ENCODE measurements around the gene TAOK1.

TAOK1 gene

DNA sequence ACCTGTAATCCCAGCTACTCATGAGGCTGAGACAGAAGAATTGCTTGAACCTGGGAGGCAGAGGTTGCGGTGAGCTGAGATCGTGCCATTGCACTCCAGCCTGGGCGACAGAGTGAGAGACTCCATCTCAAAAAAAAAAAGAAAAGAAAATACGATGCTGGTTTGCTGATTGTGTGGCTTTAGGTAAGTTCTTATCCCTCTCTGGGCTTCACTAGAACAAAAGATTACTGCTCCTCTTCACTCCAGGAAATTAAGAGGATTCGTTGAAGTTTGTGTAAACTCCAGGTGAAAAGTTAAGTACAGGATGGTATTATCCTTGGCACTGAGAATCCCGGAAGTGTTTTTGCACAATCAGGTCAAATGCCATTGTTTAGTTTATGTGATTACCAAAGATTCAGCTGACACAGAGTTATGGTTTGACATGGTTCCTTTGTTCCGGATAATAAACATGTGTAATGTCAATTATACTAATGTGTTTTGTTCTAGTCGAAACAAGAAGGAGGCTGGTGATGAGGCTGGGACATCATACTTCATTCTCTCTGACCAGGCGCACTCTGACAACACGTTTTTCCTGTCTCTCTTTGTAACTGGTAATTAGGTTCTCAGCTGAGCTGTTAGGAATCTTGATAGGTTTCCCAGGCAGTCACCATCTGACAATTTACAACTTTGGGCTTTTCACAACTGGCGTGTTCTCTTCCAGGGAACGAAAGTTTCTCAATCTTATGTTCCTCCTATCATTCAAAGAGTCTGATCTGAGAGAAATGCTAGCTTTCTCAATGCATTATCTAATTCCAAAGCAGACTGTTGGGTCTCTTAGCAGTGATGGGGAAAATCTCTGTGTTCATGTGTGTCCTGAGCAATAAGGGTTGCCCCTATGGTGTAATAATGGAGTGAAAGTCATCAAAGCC, 10.8 kb upstream of the TAOK1 start:
- no peak for DNase-seq

DNA sequence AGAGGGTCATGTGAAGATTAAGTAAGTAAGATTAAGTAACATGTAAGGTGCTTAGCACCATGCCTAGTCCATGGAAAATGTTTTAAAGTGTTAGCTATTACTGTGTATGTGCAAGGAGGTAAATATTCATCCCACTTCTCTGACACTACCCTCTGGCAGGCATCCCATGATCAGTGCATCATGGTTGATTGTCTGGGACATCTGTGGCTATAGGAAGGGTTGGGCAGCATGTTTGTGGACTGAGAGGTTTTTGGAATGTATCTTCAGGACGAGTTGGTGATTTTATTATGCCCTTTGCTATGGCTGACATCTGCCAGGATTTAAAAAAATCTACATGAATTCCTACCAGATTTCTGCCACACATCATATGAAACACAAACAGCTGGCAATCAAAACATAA, 6.5 kb upstream of the TAOK1 start:
- DNase-seq = no peak

DNA sequence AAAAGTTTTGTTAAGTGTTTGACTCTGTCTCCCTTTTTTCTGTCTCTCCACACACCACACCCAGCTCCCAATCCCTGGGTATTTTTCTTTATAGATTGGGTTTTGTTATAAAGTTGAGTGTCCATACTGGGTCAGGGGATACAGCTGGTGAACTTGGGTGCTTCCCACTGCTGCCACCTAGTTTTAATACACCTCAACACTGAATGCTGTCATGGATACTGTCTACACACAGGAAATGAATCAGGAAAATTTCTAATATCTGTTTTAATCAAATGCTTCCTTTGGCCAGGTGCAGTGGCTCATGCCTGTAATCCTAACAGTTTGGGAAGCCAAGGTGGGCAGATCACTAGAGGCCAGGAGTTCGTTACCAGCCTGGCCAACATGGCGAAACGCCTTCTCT, 5.3 kb upstream of the TAOK1 start:
- DNase-seq = no peak

DNA sequence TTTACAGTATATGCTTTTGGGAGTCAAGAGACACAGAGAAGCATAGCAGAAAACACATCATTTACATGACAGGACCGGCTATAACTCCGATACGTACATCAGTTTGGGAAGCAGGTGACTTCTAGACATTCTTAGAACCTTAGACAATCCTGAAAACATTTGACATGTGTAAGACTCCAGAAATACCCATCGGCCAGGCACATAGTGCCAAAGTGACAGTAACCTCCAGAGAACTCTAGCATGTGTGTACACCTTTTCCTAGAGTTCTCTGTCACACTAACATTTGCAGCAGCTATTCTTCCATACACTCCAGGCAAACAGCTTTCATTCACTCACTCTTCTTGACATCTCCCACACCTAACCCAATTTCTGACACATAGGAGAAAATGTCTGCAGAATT, 3.4 kb upstream of the TAOK1 start:
- DNase-seq = no peak

DNA sequence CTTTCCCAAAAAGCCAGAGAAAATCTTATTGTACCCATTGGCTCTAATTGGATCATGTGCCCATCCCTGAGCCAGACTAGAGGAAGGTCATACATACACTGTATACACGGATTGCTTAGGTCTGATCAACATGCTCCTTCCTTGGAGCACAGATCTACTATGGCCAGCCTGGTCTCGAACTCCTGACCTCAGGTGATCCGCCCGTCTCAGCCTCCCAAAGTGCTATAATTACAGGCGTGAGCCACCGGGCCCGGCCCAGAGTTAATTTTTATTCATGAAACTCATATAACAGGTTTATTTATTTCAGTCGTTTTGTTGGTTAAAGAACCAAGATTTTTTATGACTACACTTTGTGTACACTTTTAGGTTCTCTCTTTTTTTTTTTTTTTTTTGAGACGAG, 1.2 kb upstream of the TAOK1 start:
- no peak for DNase-seq

DNA sequence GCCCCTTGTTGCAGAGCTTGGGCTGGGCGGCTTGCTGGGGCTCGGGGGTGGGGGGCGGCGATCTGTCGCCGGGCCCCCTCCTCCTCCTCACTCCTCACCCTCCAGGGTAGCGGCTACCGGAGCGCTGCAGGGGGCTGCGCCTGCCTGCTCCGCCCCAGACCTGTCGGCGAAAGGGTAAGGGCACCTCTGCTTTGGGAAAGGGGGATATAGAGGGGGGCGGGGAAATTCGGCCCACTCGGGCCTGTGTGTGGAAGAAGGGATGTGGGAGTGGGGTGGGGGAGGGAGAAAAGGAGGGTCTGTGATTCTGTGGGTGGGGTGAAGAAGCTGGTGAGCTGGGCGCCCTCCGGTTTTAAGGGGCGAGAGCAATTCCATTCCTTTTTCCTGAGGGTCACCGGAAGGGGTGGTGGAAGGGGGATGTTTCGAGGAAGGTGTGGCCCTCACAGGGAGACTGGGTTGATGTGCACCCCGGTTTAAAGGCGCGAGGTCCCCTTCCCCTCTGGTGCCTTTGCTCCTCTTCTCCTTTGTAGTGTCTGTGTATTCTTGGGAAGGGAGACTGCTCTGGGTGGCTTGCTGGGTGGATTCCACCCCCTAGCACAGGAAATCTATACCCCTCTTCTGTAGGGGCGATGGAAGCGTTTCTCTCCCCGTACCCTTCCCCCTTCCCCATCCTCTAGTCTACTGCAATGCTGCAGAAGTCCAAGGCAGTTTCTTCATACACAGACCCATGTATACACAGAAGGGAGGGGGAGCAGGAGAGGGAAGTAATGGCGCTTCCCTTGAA, 878 bp downstream of the TAOK1 start:
- no peak for DNase-seq

DNA sequence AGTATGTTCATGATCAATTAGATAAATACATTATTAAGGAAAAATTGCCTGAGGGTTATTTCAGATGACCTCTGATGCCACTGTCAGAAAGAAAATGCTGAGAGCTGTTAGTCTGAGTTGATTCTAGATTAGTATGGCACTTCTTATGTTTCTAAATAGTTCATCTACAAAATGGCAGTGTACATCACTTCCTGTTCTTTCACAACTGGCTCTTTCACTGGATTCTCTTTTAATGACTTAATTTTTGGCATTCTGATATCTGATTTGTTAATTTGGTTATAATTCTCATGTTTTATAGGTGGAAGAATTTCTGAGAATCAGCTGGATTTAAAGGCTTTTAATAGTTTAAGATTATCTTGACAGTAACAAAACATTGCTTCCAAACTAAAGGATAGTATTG, 3.3 kb downstream of the TAOK1 start:
- DNase-seq = no peak

DNA sequence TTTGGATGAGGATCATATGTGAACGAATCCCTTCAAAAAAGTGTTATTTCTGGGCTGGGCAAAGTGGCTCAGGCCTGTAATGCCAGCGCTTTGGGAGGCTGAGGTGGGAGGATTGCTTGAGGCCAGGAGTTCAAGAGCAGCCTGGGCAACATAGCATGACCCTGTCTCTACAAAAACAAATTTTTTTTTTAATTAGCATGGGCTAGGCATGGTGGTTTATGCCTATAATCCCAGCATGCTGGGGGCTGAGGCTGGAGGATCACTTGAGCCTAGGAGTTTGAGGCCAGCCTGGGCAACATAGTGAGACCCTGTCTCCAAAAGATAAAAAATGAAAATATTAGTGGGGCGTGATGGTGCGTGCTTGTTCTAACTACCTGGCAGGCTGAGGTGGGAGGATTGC, 4.6 kb downstream of the TAOK1 start:
- no peak for DNase-seq

DNA sequence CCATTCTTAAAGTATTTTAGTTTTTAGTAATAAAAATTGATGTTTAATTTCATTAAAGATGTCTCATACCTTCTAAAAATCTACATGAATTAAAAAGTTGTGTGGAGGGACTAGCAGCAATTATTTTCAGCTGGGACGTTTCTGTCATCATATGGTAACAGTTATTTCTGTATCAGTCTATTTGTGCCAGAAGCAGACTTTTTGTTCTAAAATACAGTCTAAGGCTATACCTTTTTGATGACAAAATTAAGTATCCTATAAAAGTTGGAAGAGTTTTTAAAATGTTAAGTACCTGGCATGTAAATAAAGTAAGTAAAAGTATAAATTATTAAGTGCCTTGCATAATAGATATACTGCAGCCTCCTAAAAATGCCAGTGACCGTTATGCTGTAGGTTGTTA, 5.9 kb downstream of the TAOK1 start:
- no peak for DNase-seq

DNA sequence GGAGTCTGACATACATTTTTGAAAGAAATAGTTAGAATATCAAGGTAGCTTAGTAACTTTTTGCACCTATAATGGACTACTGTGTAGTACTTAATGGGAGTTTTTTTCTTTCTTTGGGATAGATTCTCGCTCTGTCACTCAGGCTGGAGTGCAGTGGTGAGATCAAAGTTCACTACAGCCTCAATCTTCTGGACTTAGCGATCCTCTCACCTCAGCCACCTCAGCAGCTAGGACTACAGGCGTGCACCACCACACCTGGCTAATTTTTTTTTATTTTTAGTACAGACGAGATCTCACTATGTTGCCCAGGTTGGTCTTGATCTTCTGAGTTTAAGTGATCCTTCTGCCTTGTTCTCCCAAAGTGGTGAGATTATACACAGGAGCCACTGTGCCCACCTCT, 9.5 kb downstream of the TAOK1 start:
- DNase-seq = no peak

DNA sequence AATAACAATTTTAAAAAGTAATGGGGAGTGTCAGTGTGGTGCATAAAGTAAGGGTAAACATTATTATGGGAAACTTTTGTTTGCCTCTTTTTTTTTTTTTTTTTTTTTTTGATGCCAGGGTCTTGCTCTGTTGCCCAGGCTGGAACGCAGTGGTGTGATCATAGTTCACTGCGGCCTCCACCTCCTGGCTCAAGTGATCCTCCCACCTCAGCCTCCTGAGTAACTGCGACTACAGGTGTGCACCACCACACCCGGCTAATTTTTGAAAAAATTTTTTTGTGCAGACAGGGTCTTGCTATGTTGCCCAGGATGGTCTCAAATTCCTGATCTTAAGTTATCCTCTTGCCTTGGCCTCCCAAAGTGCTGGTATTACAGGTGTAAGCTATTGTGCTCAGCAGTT, 10.7 kb downstream of the TAOK1 start:
- DNase-seq = no peak

DNA sequence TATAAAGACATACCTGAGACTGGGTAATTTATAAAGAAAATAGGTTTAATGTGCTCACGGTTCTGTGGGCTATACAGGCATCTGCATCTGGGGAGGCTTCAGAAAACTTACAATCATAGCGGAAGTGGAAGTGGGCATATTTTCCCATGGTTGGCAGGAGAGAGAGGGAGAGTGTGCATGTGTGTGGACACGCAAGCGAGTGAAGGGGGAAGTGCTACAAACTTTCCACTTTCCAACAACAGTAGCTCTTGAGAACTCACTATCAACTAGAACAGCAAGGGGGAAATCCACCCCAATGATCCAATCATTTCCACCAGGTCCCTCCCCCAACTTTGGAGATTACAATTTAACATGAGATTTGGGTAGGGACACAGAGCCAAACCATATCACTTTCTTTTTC, 11.1 kb downstream of the TAOK1 start:
- DNase-seq = no peak

DNA sequence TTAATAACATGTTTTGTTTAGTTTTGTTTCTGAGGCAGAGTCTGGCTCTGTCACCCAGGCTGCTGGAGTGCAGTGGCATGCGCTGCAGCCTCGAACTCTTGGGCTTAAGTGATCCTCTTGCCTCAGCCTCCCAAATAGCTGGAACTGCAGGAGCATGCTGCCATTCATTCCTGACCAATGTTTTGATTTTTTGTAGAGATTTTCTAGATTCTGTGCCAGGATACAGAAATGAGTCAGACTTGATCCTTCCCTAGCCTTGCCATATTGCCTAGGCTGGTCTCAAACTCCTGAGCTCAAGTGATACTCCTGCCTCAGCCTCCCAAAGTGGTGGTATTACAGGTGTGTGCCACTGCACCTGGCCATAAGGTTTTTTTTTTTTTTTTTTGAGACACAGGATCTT, 17.7 kb downstream of the TAOK1 start:
- no peak for DNase-seq

DNA sequence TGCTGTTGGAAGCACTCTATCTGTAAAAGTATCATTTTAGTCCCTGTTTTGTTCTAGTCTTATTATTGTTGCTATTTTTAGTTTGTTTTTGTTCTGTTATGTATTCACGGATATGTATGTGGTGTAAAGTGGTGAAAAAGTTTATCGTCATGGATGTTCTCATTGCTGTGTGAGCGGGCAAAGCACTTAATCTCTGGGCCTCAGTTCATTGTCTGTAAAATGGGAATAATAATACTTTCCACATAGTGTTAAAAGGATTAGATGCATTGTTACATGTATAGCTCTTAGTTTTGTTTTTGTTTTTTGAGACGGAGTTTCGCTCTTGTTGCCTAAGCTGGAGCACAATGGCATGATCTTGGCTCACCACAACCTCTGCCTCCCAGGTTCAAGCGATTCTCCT, 19.8 kb downstream of the TAOK1 start:
- DNase-seq = no peak

DNA sequence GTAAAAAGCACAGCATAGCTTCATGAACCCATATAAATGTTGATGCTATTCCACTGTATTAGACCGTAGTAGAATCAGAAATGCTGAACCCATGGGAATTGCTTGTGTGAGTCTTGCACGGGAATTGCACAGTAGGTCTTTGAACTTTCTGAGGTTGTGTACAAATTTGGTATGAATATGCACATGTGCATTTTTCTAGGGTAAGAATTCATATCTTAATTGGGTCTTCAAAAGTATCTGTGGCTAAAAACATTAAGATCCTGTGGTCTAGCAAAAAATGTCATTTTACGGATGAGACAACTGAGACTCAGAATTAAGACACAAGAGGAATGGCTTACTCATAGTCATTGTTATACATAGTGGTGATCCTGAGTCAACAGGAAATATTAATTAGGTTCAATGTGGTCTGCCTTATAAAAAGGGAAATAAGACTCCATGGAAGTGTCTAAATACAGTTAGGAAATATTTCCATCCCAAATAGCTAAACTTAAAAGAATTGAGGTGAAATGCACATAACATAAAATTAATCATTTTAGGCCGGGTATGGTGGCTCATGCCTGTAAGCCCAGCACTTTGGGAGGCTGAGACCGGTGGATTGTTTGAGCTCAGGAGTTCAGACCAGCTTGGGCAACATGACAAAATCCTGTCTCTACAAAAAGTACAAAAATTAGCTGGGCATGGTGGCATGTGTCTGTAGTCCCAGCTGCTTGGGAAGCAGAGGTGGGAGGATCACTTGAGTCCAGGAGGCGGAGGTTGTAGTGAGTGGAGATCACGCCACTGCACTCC, 22.8 kb downstream of the TAOK1 start:
- DNase-seq = no peak

DNA sequence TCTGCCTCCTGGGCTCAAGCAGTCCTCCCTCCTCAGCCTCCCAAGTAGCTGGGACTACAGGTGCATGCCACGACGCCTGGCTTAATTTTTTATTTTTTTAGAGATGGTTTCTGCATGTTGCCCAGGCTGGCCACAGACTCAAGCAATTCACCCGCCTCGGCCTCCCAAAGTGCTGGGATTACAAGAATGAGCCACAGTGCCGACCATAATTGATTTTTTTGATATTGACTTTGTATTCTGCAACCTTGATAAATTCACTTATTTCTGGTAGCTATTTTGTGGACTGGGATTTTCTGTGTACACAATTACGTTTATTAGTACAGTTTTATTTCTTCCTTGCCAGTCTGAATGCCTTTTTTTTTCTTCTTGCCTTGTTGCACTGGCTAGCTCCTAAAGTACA, 30.0 kb downstream of the TAOK1 start:
- DNase-seq = no peak

DNA sequence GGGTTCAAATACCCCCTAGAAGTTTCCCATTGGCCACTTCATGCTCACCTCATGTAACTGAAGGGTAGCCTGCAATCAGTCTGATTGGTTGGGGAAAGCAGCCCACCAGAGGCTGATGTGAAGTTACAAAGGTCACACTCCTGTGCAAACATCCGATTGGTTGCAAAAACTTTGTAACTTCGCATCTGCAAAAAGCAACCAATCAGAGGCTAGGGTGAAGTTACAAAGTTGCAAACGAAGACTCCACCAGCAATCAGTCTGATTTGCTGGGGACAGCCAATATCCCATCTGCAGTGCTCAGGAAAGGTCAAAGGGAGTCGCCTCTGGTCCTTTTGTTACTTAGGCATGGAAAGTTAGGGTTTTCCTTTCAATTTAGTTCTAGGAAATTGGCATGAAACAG, 40.1 kb downstream of the TAOK1 start:
- DNase-seq = no peak

DNA sequence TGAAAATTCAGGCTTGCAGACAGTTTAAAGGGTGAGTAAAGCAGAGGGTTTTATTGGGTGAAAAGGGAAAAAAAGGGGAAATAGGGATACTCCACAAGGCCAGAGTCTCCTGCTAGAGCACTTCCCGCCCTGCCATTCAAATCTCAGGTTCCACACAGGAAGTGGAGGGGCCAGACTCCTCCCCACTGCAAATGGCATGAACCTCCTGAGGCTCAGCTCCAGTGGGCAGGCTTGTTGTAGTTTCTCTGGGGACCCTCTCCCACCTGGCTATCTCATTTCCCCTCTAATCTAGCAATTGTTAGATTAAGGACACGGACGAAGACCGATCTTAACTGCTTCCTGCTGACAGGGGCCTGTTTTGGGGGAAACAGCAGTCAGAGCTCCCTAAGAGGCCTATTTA, 43.4 kb downstream of the TAOK1 start:
- DNase-seq = no peak

DNA sequence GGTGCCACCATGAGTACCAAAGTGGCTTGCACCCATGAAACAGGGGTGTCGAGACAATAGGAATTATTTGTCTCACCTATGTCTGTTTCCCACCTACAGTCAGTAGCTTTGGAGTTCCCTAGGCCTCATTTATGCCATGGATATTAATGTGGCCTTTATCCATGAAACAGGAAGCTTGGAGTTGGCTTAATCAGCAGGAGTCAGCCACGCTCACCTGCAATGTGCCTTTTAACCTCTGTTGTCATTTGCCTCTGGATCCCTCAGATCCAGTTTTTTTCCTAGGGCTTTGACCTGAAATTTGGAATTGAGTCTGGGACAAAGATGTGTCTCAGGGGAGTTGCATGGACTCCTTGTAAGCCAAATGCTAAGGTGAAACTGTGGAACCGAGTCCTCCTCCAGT, 44.4 kb downstream of the TAOK1 start:
- DNase-seq = no peak

DNA sequence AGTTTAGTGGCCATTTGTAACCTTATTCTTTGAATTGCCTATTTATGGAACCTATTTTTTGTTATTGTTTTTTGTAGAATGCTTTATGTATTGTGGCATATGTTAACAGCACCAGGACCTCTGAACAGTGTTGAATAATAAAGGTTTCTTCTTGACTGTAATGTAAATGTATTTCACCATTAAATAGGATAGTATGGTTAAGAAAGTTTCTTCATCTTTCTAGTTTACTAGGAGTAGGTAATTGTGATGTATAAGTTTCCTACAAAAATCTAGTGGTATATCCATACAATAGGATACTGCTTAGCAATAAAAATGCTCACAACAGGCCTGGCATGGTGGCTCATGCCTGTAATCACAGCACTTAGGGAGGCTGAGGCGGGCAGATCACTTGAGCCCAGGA, 52.3 kb downstream of the TAOK1 start:
- DNase-seq = no peak

DNA sequence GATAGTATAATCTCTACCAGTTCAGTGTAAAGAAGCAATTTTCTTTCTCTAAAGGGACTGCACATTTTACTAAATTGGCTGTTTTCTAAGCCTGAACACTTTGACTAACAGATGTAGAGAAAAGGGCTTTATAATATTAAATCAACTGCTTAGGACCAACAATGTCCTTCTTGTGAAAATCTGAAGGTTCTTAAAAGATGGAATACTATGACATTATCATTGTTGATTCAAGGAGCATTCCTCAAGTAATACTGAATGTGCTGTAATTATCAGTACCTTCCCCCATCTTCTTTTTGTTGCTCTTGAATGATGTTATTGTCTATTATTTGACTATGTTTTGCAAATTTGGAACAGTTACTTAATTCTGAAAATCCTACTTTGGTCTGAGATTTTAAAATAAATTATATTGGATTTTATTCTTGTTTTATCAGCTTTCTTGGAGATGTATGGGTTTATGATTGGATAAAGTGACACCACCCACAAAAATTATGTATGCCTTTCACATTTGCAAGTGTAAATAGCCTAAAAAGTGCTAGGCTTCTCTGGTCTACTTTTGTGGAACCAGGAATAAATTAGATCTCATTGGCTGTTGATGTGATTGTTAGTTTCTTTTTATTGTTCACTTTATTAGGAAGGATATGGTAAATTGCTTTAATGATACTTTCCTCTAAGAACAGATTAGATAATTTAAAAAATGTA, 53.0 kb downstream of the TAOK1 start:
- DNase-seq = no peak

DNA sequence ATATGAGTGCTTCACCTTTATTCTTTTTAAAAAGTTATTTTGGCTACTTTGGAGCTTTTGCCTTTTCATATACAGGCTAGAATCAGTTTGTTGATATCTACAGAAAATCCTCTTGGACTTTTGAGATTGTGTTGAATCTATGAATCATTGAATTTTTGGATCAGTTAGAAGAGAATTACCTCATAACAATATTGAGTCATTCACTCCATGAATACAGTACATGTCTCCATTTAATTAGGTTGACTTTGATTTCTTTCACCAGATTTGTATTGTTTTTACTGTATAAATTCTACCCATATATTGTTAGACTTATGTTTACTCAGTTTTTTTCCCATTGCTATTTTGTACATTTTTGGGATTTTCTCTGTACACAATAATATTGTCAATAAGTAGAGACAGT, 54.4 kb downstream of the TAOK1 start:
- DNase-seq = no peak

DNA sequence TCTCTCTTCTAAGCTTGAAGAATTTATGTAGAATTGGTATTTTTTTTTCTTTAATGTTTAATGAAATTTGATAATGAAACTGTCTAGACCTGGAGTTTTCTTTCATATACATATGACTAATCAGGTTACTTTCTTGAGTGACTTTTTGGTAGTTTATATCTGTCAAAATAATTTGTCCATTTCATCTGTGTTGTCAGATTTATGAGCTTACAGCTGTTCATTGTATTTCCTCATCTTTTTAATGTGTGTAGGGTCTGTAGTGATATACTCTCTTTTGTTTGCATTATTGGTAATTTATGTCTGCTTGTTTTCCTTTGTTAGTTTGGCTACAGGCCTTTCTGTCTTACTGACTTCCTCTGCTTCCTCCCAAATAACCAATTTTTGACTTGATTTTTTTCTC, 55.7 kb downstream of the TAOK1 start:
- DNase-seq = no peak
